Neural cell (in vitro differentiated cells): ENCODE data around the gene DUSP22. TPM values are rescaled to one million over a fixed set of nuclear protein-coding genes. Genes with fewer than 3 reads are reported as not detected.

Experiments
- H2AFZ ChIP-seq: fragments of 200-600, 300-800 bp; sonication (generic), shearing (Covaris generic); 2 replicates; pipeline ENCODE4 v1.6.0; 2014; ENCODE audit warnings: low read depth, mild to moderate bottlenecking, antibody characterized with exemption, low read length, moderate library complexity
- H3F3A ChIP-seq: fragments of 200-600 bp; shearing (Covaris generic); 2 replicates; pipeline ENCODE4 v1.6.1; 2016; ENCODE audit warnings: mild to moderate bottlenecking, moderate library complexity, mixed read lengths, antibody characterized with exemption, low read length; ENCODE audit not compliant: insufficient read depth, poor library complexity, severe bottlenecking
- H3K27ac ChIP-seq: fragments of 200-600, 300-800 bp; sonication (generic), shearing (Covaris generic); 2 replicates; pipeline ENCODE4 v1.5.1; 2014; ENCODE audit warnings: mild to moderate bottlenecking, low read length, moderate library complexity
- H3K27me3 ChIP-seq: fragments of 300-800, 200-600 bp; sonication (generic), shearing (Covaris generic); 2 replicates; pipeline ENCODE4 v1.6.0; 2014; ENCODE audit warnings: mild to moderate bottlenecking, low read depth, low read length, moderate library complexity; ENCODE audit not compliant: insufficient read depth
- H3K36me3 ChIP-seq: fragments of 300-800, 200-600 bp; sonication (generic), shearing (Covaris generic); 2 replicates; pipeline ENCODE4 v1.5.1; 2014; ENCODE audit warnings: mild to moderate bottlenecking, antibody characterized with exemption, low read length, moderate library complexity; ENCODE audit not compliant: insufficient read depth
- H3K4me2 ChIP-seq: fragments of 300-800, 200-600 bp; sonication (generic), shearing (Covaris generic); 2 replicates; pipeline ENCODE4 v1.6.0; 2014; ENCODE audit warnings: mild to moderate bottlenecking, low read length
- H3K4me3 ChIP-seq: fragments of 300-800, 200-600 bp; sonication (generic), shearing (Covaris generic); 2 replicates; pipeline ENCODE4 v1.5.1; 2014; ENCODE audit warnings: mild to moderate bottlenecking, low read length, moderate library complexity
- H3K79me2 ChIP-seq: fragments of 200-600 bp; shearing (Covaris generic); replicated peaks from 2 replicates; pipeline ENCODE4 v1.6.0; 2014; ENCODE audit warnings: mild to moderate bottlenecking, low read length, moderate library complexity; ENCODE audit not compliant: insufficient read depth
- H3K9ac ChIP-seq: fragments of 300-800, 200-600 bp; sonication (generic), shearing (Covaris generic); 2 replicates; pipeline ENCODE4 v1.6.1; 2016; ENCODE audit warnings: mild to moderate bottlenecking, low read length, mixed read lengths
- H3K9me2 ChIP-seq: fragments of 200-600 bp; shearing (Covaris generic); 2 replicates; pipeline ENCODE4 v1.6.1; 2016; ENCODE audit warnings: mild to moderate bottlenecking, low read length, mixed read lengths; ENCODE audit not compliant: insufficient read depth
- H3K9me3 ChIP-seq: fragments of 200-600, 300-800 bp; sonication (generic), shearing (Covaris generic); 2 replicates; pipeline ENCODE4 v1.6.1; 2016; ENCODE audit warnings: mild to moderate bottlenecking, mixed run types, low read length, moderate library complexity, mixed read lengths
- H4K20me1 ChIP-seq: fragments of 200-600 bp; shearing (Covaris generic); 2 replicates; pipeline ENCODE4 v1.6.1; 2016; ENCODE audit warnings: mild to moderate bottlenecking, mixed run types; ENCODE audit not compliant: insufficient read depth
- EP300 ChIP-seq: fragments of 450-650 bp; conservative IDR thresholded peaks from 2 replicates; pipeline ENCODE4 v1.6.1; 2014; ENCODE audit warnings: antibody characterized with exemption, mild to moderate bottlenecking, moderate library complexity; ENCODE audit not compliant: poor library complexity, severe bottlenecking
- EZH2 ChIP-seq: fragments of 200-600, 300-800 bp; shearing (Covaris generic), sonication (generic); IDR thresholded peaks from 2 replicates; pipeline ENCODE4 v1.6.1; 2014; ENCODE audit warnings: antibody characterized with exemption, low read length, borderline replicate concordance, mild to moderate bottlenecking; ENCODE audit not compliant: insufficient read depth, poor library complexity, severe bottlenecking
- MXI1 ChIP-seq: fragments of 450-650 bp; conservative IDR thresholded peaks from 2 replicates; pipeline ENCODE4 v1.6.1; 2014; ENCODE audit warnings: antibody characterized with exemption, mild to moderate bottlenecking; ENCODE audit not compliant: poor library complexity, severe bottlenecking
- POLR2AphosphoS5 ChIP-seq: IDR thresholded peaks from 2 replicates; pipeline ENCODE4 v1.6.1; 2012
- RAD21 ChIP-seq: fragments of 450-650 bp; conservative IDR thresholded peaks from 2 replicates; pipeline ENCODE4 v1.6.1; 2014; ENCODE audit warnings: antibody characterized with exemption, mild to moderate bottlenecking, moderate library complexity
- REST ChIP-seq: IDR thresholded peaks from 2 replicates; pipeline ENCODE4 v1.6.1; 2012; ENCODE audit warnings: borderline replicate concordance
- SMC3 ChIP-seq: fragments of 450-650 bp; conservative IDR thresholded peaks from 2 replicates; pipeline ENCODE4 v1.6.1; 2014; ENCODE audit warnings: antibody characterized with exemption, mild to moderate bottlenecking, moderate library complexity; ENCODE audit not compliant: poor library complexity
- TAF1 ChIP-seq: IDR thresholded peaks from 2 replicates; pipeline ENCODE4 v1.6.1; 2012; ENCODE audit warnings: low read depth
- polyA plus RNA-seq: library from polyadenylated mRNA; depleted of rRNA; stranded (reverse); fragments of >200 nt; gene quantifications from 2 replicates; pipeline ENCODE4 v1.2.3, GENCODE V29; 2014
- TF ChIP-seq, protein P1 (sequence below): fragments of 450-650 bp; IDR thresholded peaks from 2 replicates; pipeline ENCODE4 v1.5.1; 2014; ENCODE audit warnings: antibody characterized with exemption, mild to moderate bottlenecking, moderate library complexity; ENCODE audit not compliant: poor library complexity, severe bottlenecking

The DUSP22 gene
- polyA plus RNA-seq, 1 donor from 2014 or later = 24.9 TPM

DNA sequence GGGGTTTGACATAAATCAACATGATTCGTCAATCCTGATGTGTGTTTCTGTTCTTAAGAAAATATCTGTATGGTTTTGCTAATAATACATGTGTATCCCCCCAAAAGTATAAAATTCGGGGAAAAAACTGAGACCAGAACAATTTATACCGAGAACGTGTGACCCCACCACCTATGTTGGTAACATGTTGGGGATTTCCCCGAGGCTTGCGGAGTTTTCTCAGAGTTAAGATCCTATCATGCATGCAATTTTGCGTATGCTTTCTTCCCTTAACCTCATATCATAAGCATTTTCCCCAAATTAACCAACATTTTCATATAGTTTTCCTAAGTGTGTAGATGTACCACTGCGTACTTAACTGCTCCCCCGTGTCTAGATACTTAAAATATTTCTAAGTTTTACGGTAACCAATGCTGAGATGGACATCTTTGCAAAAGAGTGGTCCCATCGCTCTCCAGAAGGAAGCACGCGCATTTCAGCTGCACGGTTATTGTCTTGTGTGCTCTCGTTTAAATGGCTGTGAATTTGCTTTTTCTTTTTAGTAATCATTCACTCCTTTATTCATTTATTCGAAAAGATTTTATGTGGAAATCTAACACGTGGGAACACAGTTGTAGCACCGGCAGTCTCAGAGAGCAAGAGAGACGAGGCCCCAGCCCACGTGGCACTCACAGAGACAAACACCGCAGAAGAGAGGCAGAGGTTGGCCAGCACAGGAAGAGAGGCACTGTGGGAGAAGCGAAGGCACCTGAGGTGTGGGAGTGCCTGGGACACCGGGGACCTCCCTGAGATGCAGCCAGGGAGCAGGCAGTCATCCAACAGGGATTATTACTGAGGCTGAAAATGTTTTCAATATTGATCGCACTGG lies 86.0 kb downstream of the DUSP22 start:
- no peaks in the 10 kb centered on the region for H3K27me3 ChIP-seq
- no peaks in the 10 kb centered on the region for H3K9me3 ChIP-seq

DNA sequence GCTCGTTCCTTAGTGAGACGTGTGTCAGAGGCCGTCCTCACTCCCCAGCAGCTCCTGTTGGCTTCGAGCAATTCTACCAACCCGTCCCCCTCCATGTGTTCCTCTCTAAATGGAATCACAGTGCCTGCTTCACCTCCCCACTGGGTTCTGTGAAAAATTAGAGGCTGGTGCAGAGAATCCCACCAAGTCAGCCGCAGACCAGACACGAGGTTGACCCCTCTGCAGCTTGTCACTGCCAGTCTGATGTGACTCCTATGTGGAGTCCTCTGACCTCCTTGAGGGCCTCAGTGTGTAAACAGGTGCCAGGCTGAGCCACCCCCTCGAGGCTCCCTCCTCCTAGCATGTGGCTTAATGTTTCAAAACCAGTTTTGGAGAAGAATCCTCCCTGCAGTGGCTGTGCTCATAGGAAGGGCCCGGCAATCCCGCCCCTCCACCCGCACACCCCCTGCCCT lies 86.7 kb downstream of the DUSP22 start:
- H3K27ac ChIP-seq = no peak overlapping the region
- no peaks in the 10 kb centered on the region for H3K9me3 ChIP-seq
- no peaks in the 10 kb centered on the region for H3K9me2 ChIP-seq
- no peaks in the 10 kb centered on the region for H4K20me1 ChIP-seq
- H2AFZ ChIP-seq = no peak overlapping the region
- H3K79me2 ChIP-seq = no peaks in the 10 kb centered on the region
- H3K4me2 ChIP-seq = no peak overlapping the region
- H3K27me3 ChIP-seq = no peaks in the 10 kb centered on the region
- no peak overlapping the region for H3K9ac ChIP-seq
- H3K4me3 ChIP-seq = no peak overlapping the region
- no peaks in the 10 kb centered on the region for H3F3A ChIP-seq
- no peaks in the 10 kb centered on the region for H3K36me3 ChIP-seq
- TF ChIP-seq RAD21 (no peak), SMC3 (no peak), POLR2AphosphoS5 (no peak), REST (no peak), EZH2 (no peak)
- TF ChIP-seq, protein P1, sequence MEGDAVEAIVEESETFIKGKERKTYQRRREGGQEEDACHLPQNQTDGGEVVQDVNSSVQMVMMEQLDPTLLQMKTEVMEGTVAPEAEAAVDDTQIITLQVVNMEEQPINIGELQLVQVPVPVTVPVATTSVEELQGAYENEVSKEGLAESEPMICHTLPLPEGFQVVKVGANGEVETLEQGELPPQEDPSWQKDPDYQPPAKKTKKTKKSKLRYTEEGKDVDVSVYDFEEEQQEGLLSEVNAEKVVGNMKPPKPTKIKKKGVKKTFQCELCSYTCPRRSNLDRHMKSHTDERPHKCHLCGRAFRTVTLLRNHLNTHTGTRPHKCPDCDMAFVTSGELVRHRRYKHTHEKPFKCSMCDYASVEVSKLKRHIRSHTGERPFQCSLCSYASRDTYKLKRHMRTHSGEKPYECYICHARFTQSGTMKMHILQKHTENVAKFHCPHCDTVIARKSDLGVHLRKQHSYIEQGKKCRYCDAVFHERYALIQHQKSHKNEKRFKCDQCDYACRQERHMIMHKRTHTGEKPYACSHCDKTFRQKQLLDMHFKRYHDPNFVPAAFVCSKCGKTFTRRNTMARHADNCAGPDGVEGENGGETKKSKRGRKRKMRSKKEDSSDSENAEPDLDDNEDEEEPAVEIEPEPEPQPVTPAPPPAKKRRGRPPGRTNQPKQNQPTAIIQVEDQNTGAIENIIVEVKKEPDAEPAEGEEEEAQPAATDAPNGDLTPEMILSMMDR = no peak

More for the DNA sequence above, 86.0 kb downstream of the DUSP22 start:
- Histone ChIP-seq H2AFZ (no peak overlapping the region), H3K36me3 (no peaks in the 10 kb centered on the region), H4K20me1 (no peaks in the 10 kb centered on the region), H3F3A (no peaks in the 10 kb centered on the region), H3K4me3 (no peak overlapping the region), H3K9ac (no peak overlapping the region), H3K27ac (no peak overlapping the region), H3K9me2 (no peaks in the 10 kb centered on the region), H3K79me2 (no peaks in the 10 kb centered on the region), H3K4me2 (no peak overlapping the region)
- no peak for TF ChIP-seq EP300
- TF ChIP-seq REST = no peak
- no peak for TF ChIP-seq RAD21
- TF ChIP-seq MXI1 = no peak
- TF ChIP-seq, protein P1 = no peak
- no peak for TF ChIP-seq EZH2
- TF ChIP-seq POLR2AphosphoS5 = no peak
- TF ChIP-seq SMC3 = no peak
- no peak for TF ChIP-seq TAF1
